Bronchial epithelial cell (primary cell): ENCODE results near the gene CTNNA2. TPM values are rescaled to one million over a fixed set of nuclear protein-coding genes. Genes with fewer than 3 reads are reported as not detected.

ENCODE experiments used
- DNase-seq: peaks from one replicate; pipeline ENCODE4 v3.0.0-alpha.2; 2010; ENCODE audit warnings: low read depth
- FAIRE-seq: peaks from 2 replicates; lab custom pipeline; 2011; peaks lifted over from hg19 to GRCh38; lab: Jason Lieb, UNC
- H3K27me3 ChIP-seq: 2 replicates; pipeline ENCODE4 v1.5.1; 2011; ENCODE audit warnings: low read length; ENCODE audit not compliant: control insufficient read depth, insufficient read depth
- H3K36me3 ChIP-seq: 2 replicates; pipeline ENCODE4 v1.5.1; 2011; ENCODE audit warnings: low read length; ENCODE audit not compliant: control insufficient read depth, insufficient read depth
- H3K4me3 ChIP-seq: 2 replicates; pipeline ENCODE4 v1.5.1; 2011; ENCODE audit warnings: mild to moderate bottlenecking, low read depth, low read length, control low read depth
- total RNA-seq: library from RNA; depleted of rRNA; stranded (reverse); fragments of >200 nt; gene quantifications from 2 replicates; pipeline ENCODE4 v1.2.1, GENCODE V29; 2014
- TF ChIP-seq, protein P1 (sequence below): IDR thresholded peaks from 2 replicates; pipeline ENCODE4 v1.5.1; 2011; ENCODE audit warnings: mild to moderate bottlenecking, moderate library complexity, low read length, control low read depth, inconsistent platforms; ENCODE audit not compliant: insufficient read depth, severe bottlenecking

CTNNA2 gene
- total RNA-seq, 1 donor from 2014 or later = not detected

DNA sequence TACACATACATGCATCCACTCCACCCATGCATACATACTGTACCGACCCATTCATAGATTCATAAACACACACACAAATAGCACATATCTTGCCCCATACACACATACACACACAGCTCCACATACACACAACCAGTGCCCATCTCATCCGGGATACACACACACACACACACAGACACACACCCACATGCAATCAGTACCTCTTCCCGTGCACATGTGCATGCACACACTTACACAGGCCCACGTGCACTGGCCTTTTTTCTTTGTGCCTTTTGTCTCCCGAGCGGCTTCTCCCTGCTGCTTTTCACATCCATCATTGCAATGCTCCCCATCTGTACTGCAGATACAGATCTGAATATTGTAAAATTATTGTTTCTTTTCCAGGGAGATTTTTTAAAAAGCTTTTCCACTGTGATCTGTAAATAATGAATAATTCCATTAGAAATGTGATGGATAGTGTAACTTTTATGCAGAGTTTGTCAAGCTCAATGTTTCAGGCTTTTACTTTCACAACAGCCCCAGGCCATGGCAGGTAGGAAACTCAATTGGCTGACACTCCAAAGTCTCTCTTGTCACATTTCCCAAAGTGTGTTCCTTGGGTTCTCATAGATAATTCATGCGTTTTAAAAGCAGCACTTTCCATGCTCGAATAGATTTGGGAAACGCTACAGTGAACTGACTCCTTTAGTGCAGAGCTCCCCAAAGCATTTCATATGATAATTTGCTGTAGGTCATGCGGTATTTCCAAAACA lies 393.5 kb downstream of the CTNNA2 start:
- TF ChIP-seq, protein P1, sequence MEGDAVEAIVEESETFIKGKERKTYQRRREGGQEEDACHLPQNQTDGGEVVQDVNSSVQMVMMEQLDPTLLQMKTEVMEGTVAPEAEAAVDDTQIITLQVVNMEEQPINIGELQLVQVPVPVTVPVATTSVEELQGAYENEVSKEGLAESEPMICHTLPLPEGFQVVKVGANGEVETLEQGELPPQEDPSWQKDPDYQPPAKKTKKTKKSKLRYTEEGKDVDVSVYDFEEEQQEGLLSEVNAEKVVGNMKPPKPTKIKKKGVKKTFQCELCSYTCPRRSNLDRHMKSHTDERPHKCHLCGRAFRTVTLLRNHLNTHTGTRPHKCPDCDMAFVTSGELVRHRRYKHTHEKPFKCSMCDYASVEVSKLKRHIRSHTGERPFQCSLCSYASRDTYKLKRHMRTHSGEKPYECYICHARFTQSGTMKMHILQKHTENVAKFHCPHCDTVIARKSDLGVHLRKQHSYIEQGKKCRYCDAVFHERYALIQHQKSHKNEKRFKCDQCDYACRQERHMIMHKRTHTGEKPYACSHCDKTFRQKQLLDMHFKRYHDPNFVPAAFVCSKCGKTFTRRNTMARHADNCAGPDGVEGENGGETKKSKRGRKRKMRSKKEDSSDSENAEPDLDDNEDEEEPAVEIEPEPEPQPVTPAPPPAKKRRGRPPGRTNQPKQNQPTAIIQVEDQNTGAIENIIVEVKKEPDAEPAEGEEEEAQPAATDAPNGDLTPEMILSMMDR = no peak
- H3K4me3 ChIP-seq = no peak overlapping the region
- FAIRE-seq (no peak), DNase-seq (no peak)
- no peaks in the 10 kb centered on the region for H3K27me3 ChIP-seq
- H3K36me3 ChIP-seq = no peaks in the 10 kb centered on the region

DNA sequence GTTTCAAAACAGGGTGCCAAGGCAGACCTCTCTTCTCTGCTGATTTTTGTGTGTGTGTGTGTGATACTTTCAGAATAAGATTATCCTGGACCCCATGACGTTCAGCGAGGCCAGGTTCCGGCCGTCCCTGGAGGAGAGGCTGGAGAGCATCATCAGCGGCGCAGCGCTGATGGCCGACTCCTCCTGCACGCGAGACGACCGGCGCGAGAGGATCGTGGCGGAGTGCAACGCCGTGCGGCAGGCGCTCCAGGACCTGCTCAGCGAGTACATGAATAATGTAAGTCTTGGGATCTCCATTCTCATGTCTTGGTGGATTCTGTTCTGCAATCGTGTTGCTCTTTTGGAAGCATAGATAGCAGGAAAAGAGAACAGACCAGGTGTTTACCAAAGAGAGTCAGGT lies 396.7 kb downstream of the CTNNA2 start:
- Histone ChIP-seq H3K27me3 (no peaks in the 10 kb centered on the region), H3K36me3 (no peaks in the 10 kb centered on the region), H3K4me3 (no peak overlapping the region)
- FAIRE-seq (no peak), DNase-seq (no peak)
- TF ChIP-seq, protein P1 = no peak

DNA sequence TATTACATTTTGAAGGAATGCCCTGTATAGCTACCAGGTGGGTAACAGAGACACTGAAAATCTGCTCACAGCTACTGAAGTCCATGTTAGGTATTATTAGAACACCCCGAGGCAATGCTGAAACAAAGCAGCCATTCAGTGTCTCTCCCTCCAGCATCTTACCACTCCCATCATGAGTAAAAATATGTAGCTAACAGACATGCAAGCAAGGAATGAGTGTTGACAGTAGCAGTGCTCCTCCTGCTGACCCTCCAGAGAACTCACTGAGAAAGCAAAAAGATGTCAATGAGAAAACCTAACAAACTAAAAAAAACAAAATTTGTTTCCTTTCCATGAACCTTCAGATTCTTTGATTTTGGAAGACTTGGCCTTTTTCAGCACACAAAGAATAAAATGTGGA lies 397.8 kb downstream of the CTNNA2 start:
- H3K27me3 ChIP-seq = no peaks in the 10 kb centered on the region
- H3K36me3 ChIP-seq = no peaks in the 10 kb centered on the region
- DNase-seq (no peak), FAIRE-seq (no peak)
- TF ChIP-seq, protein P1 = no peak
- H3K4me3 ChIP-seq = no peak overlapping the region

DNA sequence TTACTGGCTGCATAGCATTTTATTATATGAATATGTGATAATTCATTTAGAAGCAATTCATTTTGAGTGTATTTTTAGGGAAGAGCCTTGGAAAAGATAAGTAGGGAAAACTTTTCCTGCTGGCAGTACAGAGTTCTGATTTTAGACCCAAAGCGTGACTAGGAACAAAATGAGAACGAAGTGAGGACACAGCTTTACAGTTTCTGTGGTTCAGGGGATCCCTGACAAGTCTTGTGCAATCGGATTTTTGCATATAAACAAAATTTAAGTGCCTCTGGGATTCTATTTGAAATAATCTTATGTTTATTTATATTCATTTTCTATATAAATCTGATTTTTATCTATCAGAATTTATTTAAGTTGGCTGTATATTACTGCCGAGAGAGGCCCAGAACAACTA lies 402.6 kb downstream of the CTNNA2 start:
- no peak for FAIRE-seq
- Histone ChIP-seq H3K27me3 (no peaks in the 10 kb centered on the region), H3K4me3 (no peak overlapping the region), H3K36me3 (no peaks in the 10 kb centered on the region)
- DNase-seq = no peak
- TF ChIP-seq, protein P1 = no peak

DNA sequence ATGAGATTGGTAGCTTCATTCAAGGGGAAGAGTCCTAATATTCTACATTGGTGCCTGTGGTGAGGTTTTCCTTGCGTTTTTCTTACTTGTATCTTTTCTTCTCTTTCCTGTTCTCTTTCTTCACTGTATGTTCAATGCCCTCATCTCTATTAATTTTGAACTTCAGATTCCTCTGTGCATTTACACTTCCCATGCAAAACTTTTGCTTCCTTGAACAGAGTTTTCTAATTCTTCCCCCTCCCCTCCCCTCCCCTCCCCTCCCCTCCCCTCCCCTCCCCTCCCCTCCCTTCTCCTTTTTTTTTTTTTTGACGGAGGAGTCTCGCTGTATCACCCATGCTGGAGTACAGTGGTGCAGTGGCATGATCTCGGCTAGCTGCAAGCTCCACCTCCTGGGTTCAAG lies 403.4 kb downstream of the CTNNA2 start:
- Histone ChIP-seq H3K4me3 (no peak overlapping the region), H3K36me3 (no peaks in the 10 kb centered on the region), H3K27me3 (no peaks in the 10 kb centered on the region)
- FAIRE-seq = no peak
- TF ChIP-seq, protein P1 = no peak
- DNase-seq = no peak

DNA sequence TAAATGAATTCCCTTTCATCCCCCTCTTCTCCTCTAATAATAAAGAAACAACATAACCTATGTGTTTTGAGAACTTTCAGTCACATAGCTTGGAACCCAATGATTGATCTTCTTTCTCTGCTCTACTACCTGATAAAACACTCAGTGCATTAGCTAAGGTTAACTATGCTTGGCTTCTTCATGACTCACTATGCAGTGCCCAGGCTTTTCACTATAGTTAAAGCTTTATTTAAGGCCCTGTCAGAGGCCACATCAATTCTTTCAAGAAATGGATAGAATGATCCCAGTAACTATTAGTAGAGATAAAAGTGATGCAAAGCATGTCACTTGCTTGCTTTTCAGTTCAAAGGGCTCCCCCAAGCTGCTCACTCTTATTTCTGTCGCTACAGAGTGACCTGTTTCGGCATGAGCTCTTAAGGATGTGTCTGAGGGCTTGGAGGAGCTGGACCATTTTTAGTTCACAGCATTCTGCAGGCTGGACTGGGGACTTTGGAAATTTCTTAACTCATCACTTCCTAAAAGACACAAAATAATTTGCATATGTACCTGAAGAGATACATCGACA lies 407.7 kb downstream of the CTNNA2 start:
- Histone ChIP-seq H3K36me3 (no peaks in the 10 kb centered on the region), H3K27me3 (no peaks in the 10 kb centered on the region), H3K4me3 (no peak overlapping the region)
- FAIRE-seq = no peak
- DNase-seq = no peak
- TF ChIP-seq, protein P1 = no peak
